RWPE2 (cell line): ENCODE results near the gene GTF2F1.

Experiments used
- ATAC-seq: fragments of 200-7000 bp; cut with Tn5 transposase; 3 replicates; pipeline ENCODE4 v1.9.1; 2021; ENCODE audit warnings: low read depth
- DNase-seq: peaks from one replicate; pipeline ENCODE4 v3.0.0-alpha.2; 2020; ENCODE audit warnings: low spot score
- H3K27ac ChIP-seq: fragments of 450-650 bp; 2 replicates; pipeline ENCODE4 v1.5.1; 2017; ENCODE audit warnings: mild to moderate bottlenecking; ENCODE audit not compliant: poor library complexity, severe bottlenecking
- H3K27me3 ChIP-seq: fragments of 250-450 bp; sonication (Bioruptor Pico); 2 replicates; pipeline ENCODE4 v1.5.1; 2021; ENCODE audit warnings: mild to moderate bottlenecking, moderate library complexity; ENCODE audit not compliant: insufficient read depth, poor library complexity, severe bottlenecking
- H3K36me3 ChIP-seq: fragments of 250-450 bp; sonication (Bioruptor Pico); 2 replicates; pipeline ENCODE4 v1.5.1; 2020; ENCODE audit warnings: low read depth, mild to moderate bottlenecking, moderate library complexity
- H3K4me1 ChIP-seq: fragments of 250-450 bp; sonication (Bioruptor Pico); 2 replicates; pipeline ENCODE4 v1.5.1; 2021; ENCODE audit warnings: mild to moderate bottlenecking, moderate library complexity; ENCODE audit not compliant: insufficient read depth, poor library complexity, severe bottlenecking
- H3K4me3 ChIP-seq: fragments of 250-450 bp; sonication (Bioruptor Pico); 2 replicates; pipeline ENCODE4 v1.5.1; 2021; ENCODE audit warnings: mild to moderate bottlenecking, moderate library complexity; ENCODE audit not compliant: severe bottlenecking
- H3K9me3 ChIP-seq: fragments of 250-450 bp; sonication (Bioruptor Pico); 2 replicates; pipeline ENCODE4 v1.5.1; 2021; ENCODE audit warnings: mild to moderate bottlenecking, moderate library complexity; ENCODE audit not compliant: severe bottlenecking
- TF ChIP-seq, protein P1 (sequence below): fragments of 450-650 bp; IDR thresholded peaks from one replicate; pipeline ENCODE4 v1.5.1; 2017; ENCODE audit warnings: mild to moderate bottlenecking, moderate library complexity; ENCODE audit not compliant: poor library complexity, severe bottlenecking

Gene GTF2F1

DNA sequence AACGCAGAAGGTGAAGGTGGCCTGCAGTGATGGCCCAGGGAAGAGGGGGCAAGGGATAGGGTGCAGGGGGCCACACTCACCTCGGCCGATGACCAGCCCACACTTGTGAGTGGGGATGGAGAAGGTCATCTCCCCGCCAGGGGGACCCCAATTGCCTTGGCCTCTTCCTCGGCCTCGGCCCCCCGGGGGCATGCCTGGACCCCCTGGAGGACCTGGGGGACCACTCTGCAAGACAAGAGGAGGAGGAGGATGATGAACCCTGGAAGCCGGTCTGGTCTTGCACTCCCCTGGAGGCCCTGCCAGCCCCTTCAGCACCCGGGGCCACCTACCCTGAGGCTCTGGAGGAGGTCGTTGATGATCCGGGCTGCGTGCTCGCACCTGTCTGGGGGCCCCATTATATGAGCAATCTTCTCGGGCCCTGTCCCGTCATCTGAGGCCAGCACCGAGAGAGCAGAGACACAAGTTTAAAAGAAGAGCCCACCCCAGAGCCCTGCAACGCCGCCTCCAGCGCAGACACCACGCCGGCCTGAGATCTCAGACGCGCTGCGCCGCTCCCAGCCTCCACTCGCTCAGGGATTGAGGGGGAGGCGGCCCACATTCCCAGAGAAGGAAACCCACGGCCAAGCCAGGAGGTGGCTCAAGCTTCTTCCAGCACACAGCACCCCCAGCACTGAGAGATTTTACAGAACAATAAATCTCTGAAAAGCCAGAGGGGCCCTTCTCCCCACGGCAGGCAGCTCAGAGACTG is 23.9 kb upstream of the GTF2F1 start:
- no peak overlapping the region for H3K4me3 ChIP-seq
- ATAC-seq = no peak
- no peak for DNase-seq
- TF ChIP-seq, protein P1, sequence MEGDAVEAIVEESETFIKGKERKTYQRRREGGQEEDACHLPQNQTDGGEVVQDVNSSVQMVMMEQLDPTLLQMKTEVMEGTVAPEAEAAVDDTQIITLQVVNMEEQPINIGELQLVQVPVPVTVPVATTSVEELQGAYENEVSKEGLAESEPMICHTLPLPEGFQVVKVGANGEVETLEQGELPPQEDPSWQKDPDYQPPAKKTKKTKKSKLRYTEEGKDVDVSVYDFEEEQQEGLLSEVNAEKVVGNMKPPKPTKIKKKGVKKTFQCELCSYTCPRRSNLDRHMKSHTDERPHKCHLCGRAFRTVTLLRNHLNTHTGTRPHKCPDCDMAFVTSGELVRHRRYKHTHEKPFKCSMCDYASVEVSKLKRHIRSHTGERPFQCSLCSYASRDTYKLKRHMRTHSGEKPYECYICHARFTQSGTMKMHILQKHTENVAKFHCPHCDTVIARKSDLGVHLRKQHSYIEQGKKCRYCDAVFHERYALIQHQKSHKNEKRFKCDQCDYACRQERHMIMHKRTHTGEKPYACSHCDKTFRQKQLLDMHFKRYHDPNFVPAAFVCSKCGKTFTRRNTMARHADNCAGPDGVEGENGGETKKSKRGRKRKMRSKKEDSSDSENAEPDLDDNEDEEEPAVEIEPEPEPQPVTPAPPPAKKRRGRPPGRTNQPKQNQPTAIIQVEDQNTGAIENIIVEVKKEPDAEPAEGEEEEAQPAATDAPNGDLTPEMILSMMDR = no peak
- no peak overlapping the region for H3K27ac ChIP-seq
- H3K27me3 ChIP-seq = no peaks in the 10 kb centered on the region
- no peaks in the 10 kb centered on the region for H3K4me1 ChIP-seq
- peaks cover 72% of the 10 kb centered on the region for H3K36me3 ChIP-seq
- H3K9me3 ChIP-seq = no peaks in the 10 kb centered on the region

DNA sequence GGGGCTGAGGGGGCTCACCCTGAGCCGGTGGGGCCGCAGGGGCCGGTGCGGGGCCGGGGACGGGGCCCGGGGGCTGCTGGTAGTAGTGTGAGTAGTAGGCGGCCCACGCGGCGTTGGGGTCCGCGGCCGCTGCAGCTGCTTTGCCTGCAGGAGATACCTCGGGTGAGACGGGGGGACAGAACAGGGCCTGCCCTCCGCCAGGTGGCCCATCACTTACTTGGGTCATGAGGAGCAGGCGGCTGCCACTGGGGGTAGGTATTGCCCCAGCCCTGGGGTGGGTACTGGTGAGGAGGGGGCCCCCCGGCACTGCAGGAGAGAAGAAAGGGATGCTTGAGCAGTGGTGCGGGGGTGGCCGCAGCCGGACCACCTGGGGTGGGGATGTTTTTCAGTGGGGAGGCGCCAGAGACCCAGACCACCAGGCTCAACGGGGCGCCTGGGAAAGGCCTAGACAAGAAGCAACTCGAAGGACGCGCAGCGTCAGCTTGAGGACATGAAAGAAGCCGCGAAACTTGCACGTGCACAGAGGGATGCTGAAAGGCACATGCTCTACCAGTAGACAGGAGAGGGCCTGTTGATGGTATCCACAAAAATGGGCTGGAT is 22.7 kb upstream of the GTF2F1 start:
- no peak for DNase-seq
- no peak overlapping the region for H3K4me3 ChIP-seq
- no peak overlapping the region for H3K27ac ChIP-seq
- no peaks in the 10 kb centered on the region for H3K27me3 ChIP-seq
- H3K36me3 ChIP-seq = peaks cover 63% of the 10 kb centered on the region
- H3K4me1 ChIP-seq = no peaks in the 10 kb centered on the region
- no peaks in the 10 kb centered on the region for H3K9me3 ChIP-seq
- TF ChIP-seq, protein P1 = no peak
- ATAC-seq = no peak

DNA sequence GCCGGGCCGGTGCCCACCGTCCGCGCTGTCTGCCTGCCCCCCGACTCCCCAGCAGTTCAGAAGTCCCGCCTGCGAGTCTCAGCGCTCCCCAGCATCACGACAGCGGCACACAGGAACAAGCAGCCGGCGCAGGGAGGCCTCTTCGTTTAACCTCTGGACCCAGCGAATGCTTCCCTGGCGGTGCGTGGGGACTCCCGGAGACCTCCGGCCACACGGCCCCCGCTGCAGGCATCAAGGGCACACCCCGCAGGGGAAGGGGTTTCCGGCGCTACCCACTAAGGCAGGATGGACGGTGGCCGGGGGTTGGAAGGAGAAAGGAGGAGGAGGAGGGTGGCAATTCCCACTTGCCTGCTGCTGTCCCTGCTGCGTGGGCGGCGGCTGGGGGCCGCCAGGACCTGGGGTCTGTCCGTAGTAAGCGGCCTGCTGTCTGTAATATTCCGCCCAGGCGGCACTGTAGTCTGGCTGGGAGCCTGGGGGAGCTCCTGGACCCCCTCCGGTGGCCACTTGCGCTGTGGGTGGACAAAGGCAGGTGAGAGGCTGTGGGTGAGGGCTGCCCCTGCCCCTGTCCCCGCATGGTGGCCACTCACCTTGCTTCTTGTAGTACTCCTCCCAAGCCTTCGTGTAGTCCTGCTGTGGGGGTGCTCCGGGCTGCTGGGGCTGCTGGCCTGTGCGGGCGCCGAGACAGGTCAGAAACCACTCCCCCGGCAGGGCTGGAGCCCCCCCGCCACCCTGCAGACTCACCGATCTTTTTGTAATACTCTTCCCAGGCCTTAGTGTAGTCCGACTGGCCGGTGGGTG is 22.0 kb upstream of the GTF2F1 start:
- H3K27me3 ChIP-seq = no peaks in the 10 kb centered on the region
- H3K27ac ChIP-seq = no peak overlapping the region
- DNase-seq (no peak), ATAC-seq (no peak)
- peaks cover 56% of the 10 kb centered on the region for H3K36me3 ChIP-seq
- H3K9me3 ChIP-seq = no peaks in the 10 kb centered on the region
- H3K4me3 ChIP-seq = no peak overlapping the region
- TF ChIP-seq, protein P1 = no peak
- H3K4me1 ChIP-seq = no peaks in the 10 kb centered on the region

DNA sequence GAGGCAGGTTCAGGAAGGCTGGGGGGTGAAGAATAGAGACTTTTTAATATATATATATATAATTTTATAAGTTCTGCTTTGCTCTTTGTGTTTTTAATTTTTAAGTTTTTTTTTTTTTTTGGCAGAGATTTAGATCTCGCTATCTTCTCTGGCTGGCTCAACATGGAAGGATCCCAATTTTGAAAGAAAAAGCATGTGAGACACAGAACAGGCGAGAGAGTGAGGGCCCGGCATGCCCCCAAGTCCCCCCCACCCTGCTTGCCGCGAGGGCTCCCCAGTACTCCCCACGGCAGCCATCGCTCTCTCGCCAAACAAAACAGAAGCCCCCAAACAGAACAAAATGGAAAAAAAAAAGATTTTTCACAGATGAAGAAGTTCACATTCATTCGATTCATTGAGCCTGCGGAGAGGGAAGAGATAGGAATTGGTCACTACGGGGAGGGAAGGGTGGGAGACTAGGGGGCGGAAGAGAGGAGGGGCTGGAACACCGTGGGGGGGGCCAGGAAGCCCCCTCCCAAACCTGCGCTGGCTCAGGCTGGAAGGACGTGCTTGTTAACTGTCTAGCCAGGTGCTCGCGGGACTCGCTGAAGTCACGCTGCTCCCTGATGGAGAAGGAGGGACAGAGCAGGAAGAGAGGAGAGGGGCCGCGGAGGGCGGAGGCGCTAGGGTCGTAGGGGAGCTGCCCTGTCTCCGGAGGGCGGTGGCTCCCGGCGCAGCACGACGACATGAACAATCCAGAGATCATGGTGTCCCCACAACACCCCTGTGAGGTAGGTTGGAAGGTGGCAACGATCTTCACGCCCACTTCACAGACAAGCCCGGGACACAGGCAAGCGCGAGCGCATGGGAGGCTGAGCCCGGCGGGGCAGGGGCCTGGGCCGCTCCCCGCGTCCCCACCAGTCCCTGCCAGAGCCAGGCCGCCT is 21.0 kb upstream of the GTF2F1 start:
- Histone ChIP-seq H3K4me3 (no peak overlapping the region), H3K36me3 (peaks cover 46% of the 10 kb centered on the region), H3K27me3 (no peaks in the 10 kb centered on the region), H3K27ac (no peak overlapping the region), H3K9me3 (no peaks in the 10 kb centered on the region), H3K4me1 (no peaks in the 10 kb centered on the region)
- DNase-seq (no peak), ATAC-seq (no peak)
- TF ChIP-seq, protein P1 = no peak
